H9 (cell line): ENCODE results near the gene SDE2. TPM values are rescaled to one million over a fixed set of nuclear protein-coding genes. Genes with fewer than 3 reads are reported as not detected.

ENCODE experiments used
- DNase-seq: peaks from one replicate; pipeline ENCODE4 v3.0.0-alpha.2; 2017
- H2AFZ ChIP-seq: one replicate; pipeline ENCODE4 v1.6.1; 2013; ENCODE audit warnings: mild to moderate bottlenecking, low read length, control low read depth, moderate library complexity
- H2AK5ac ChIP-seq: 2 replicates; pipeline ENCODE4 v1.6.1; 2013; ENCODE audit warnings: low read length, control low read depth, mixed read lengths; ENCODE audit not compliant: insufficient read length
- H2BK120ac ChIP-seq: one replicate; pipeline ENCODE4 v1.6.1; 2013; ENCODE audit warnings: low read depth, mild to moderate bottlenecking, low read length, control low read depth, inconsistent platforms; ENCODE audit not compliant: poor library complexity, severe bottlenecking
- H2BK12ac ChIP-seq: 2 replicates; pipeline ENCODE4 v1.6.1; 2013; ENCODE audit warnings: low read length, control low read depth, mixed read lengths, low read depth; ENCODE audit not compliant: insufficient read length
- H2BK15ac ChIP-seq: 2 replicates; pipeline ENCODE4 v1.6.1; 2013; ENCODE audit warnings: low read depth, low read length, control low read depth
- H2BK20ac ChIP-seq: one replicate; pipeline ENCODE4 v1.6.1; 2013; ENCODE audit warnings: low read depth, mild to moderate bottlenecking, low read length, control low read depth, inconsistent platforms; ENCODE audit not compliant: poor library complexity, severe bottlenecking
- H2BK5ac ChIP-seq: 2 replicates; pipeline ENCODE4 v1.6.1; 2013; ENCODE audit warnings: low read length, control low read depth, mixed read lengths; ENCODE audit not compliant: insufficient read length
- H3K14ac ChIP-seq: 2 replicates; pipeline ENCODE4 v1.6.1; 2013; ENCODE audit warnings: low read length, control low read depth; ENCODE audit not compliant: insufficient read depth
- H3K18ac ChIP-seq: 2 replicates; pipeline ENCODE4 v1.6.1; 2013; ENCODE audit warnings: low read depth, mild to moderate bottlenecking, mixed read lengths, low read length, control low read depth; ENCODE audit not compliant: insufficient read length
- H3K23ac ChIP-seq: 2 replicates; pipeline ENCODE4 v1.6.1; 2013; ENCODE audit warnings: low read length, control low read depth, mixed read lengths, low read depth; ENCODE audit not compliant: insufficient read length
- H3K23me2 ChIP-seq: 2 replicates; pipeline ENCODE4 v1.6.1; 2013; ENCODE audit warnings: low read depth, mild to moderate bottlenecking, mixed read lengths, low read length, control low read depth; ENCODE audit not compliant: insufficient read length, poor library complexity, severe bottlenecking
- H3K27ac ChIP-seq: 2 replicates; pipeline ENCODE4 v1.5.1; 2013; ENCODE audit warnings: low read length, control low read depth, mixed read lengths, low read depth; ENCODE audit not compliant: insufficient read length
- H3K27me3 ChIP-seq: 2 replicates; pipeline ENCODE4 v1.6.1; 2013; ENCODE audit warnings: low read length, control low read depth, inconsistent platforms; ENCODE audit not compliant: insufficient read depth
- H3K4ac ChIP-seq: 2 replicates; pipeline ENCODE4 v1.6.1; 2013; ENCODE audit warnings: low read depth, mild to moderate bottlenecking, control low read depth, inconsistent platforms, low read length, moderate library complexity
- H3K4me1 ChIP-seq: 2 replicates; pipeline ENCODE4 v1.6.1; 2013; ENCODE audit warnings: low read length, control low read depth, inconsistent platforms; ENCODE audit not compliant: insufficient read depth
- H3K4me2 ChIP-seq: 2 replicates; pipeline ENCODE4 v1.6.1; 2013; ENCODE audit warnings: low read length, control low read depth, mixed read lengths; ENCODE audit not compliant: insufficient read length, insufficient read depth
- H3K56ac ChIP-seq: 2 replicates; pipeline ENCODE4 v1.6.1; 2013; ENCODE audit warnings: low read depth, mild to moderate bottlenecking, mixed read lengths, low read length, control low read depth; ENCODE audit not compliant: insufficient read length
- H3K79me1 ChIP-seq: 2 replicates; pipeline ENCODE4 v1.6.1; 2013; ENCODE audit warnings: low read depth, mild to moderate bottlenecking, moderate library complexity, low read length, control low read depth, inconsistent platforms; ENCODE audit not compliant: insufficient read depth, poor library complexity, severe bottlenecking
- H3K79me2 ChIP-seq: 2 replicates; pipeline ENCODE4 v1.6.1; 2013; ENCODE audit warnings: low read length, control low read depth, inconsistent platforms; ENCODE audit not compliant: insufficient read depth
- H3K9ac ChIP-seq: 2 replicates; pipeline ENCODE4 v1.6.1; 2013; ENCODE audit warnings: low read length, control low read depth, mixed read lengths; ENCODE audit not compliant: insufficient read length; ENCODE audit errors: extremely low read depth
- H3K9me3 ChIP-seq: one replicate; pipeline ENCODE4 v1.6.1; 2013; ENCODE audit warnings: low read depth, low read length, inconsistent platforms; ENCODE audit not compliant: control insufficient read depth
- H3T11ph ChIP-seq: one replicate; pipeline ENCODE4 v1.6.1; 2013; ENCODE audit warnings: mild to moderate bottlenecking, low read length, control low read depth, inconsistent platforms
- H4K20me1 ChIP-seq: one replicate; pipeline ENCODE4 v1.6.1; 2013; ENCODE audit not compliant: control insufficient read depth, insufficient read length, insufficient read depth
- H4K5ac ChIP-seq: 2 replicates; pipeline ENCODE4 v1.6.1; 2013; ENCODE audit warnings: low read depth, mild to moderate bottlenecking, mixed read lengths, low read length, control low read depth; ENCODE audit not compliant: insufficient read length
- H4K8ac ChIP-seq: replicated peaks from 2 replicates; pipeline ENCODE4 v1.6.1; 2013; ENCODE audit warnings: low read length, control low read depth, mixed read lengths, low read depth; ENCODE audit not compliant: insufficient read length
- H4K91ac ChIP-seq: 2 replicates; pipeline ENCODE4 v1.6.1; 2013; ENCODE audit warnings: low read depth, mild to moderate bottlenecking, moderate library complexity, mixed read lengths, low read length, control low read depth; ENCODE audit not compliant: insufficient read length
- H3K27ac Mint-ChIP-seq, 3 experiments: 2 replicates in 2 of 3; 3 replicates in 1 of 3; pipeline ENCODE4 v1.8.0; 2020 to 2021; ENCODE audit warnings: mixed read lengths in 3 of 3, mild to moderate bottlenecking in 1 of 3, moderate library complexity in 1 of 3
- H3K27me3 Mint-ChIP-seq: 2 replicates; pipeline ENCODE4 v1.8.0; 2021; ENCODE audit warnings: low read depth, mild to moderate bottlenecking, moderate library complexity, mixed read lengths
- H3K36me3 Mint-ChIP-seq, 3 experiments: 2 replicates in 2 of 3; 3 replicates in 1 of 3; pipeline ENCODE4 v1.8.0; 2020 to 2021; ENCODE audit warnings: low read depth in 3 of 3, mixed read lengths in 3 of 3; ENCODE audit not compliant: insufficient read depth in 1 of 3
- H3K4me1 Mint-ChIP-seq, 2 experiments: 2 replicates each; pipeline ENCODE4 v1.8.0; 2020; ENCODE audit warnings: mixed read lengths in 2 of 2
- H3K4me3 Mint-ChIP-seq, 2 experiments: 2 replicates in 1 of 2; 3 replicates in 1 of 2; pipeline ENCODE4 v1.8.0; 2020 to 2021; ENCODE audit warnings: mild to moderate bottlenecking in 2 of 2, mixed read lengths in 2 of 2, moderate library complexity in 1 of 2
- H3K9me3 Mint-ChIP-seq, 2 experiments: 2 replicates in 1 of 2; 3 replicates in 1 of 2; pipeline ENCODE4 v1.8.0; 2020; ENCODE audit warnings: mild to moderate bottlenecking in 2 of 2, mixed read lengths in 2 of 2, moderate library complexity in 1 of 2
- CTCF ChIP-seq: fragments of 200-600 bp; sonication (generic); conservative IDR thresholded peaks from 3 replicates; pipeline ENCODE4 v1.8.0; 2021; ENCODE audit warnings: antibody characterized with exemption, mild to moderate bottlenecking
- total RNA-seq: library from RNA; stranded (reverse); gene quantifications from 2 replicates; pipeline ENCODE4 v1.2.1, GENCODE V29; 2021

Gene SDE2
- total RNA-seq, 1 experiment from 2014 or later, result 20.5 TPM

- DNase-seq, result no peak
- no peak overlapping the region for H3K9ac ChIP-seq
- Mint-ChIP-seq H3K4me1 (peaks cover 13 to 17% of the 10 kb centered on the region in 2 experiments), H3K4me3 (no peak overlapping the region), H3K36me3 (no peaks in the 10 kb centered on the region), H3K27me3 (no peaks in the 10 kb centered on the region), H3K9me3 (no peaks in the 10 kb centered on the region), H3K27ac (no peak overlapping the region)
- no peak overlapping the region for H3K18ac ChIP-seq
- H4K8ac ChIP-seq, result no peak overlapping the region
- H3K4me2 ChIP-seq, result no peak overlapping the region
- no peak overlapping the region for H2BK20ac ChIP-seq
- H2BK5ac ChIP-seq, result no peak overlapping the region
- no peaks in the 10 kb centered on the region for H4K20me1 ChIP-seq
- peaks cover 7% of the 10 kb centered on the region; the same call in 1 of the 2 replicates for H3K4me1 ChIP-seq
- no peak overlapping the region for H3T11ph ChIP-seq
- H3K23me2 ChIP-seq, result no peaks in the 10 kb centered on the region
- H2BK15ac ChIP-seq, result no peak overlapping the region
- H2AFZ ChIP-seq, result no peak overlapping the region
- no peak overlapping the region for H2BK12ac ChIP-seq
- H3K79me2 ChIP-seq, result no peaks in the 10 kb centered on the region
- H2AK5ac ChIP-seq, result no peak overlapping the region
- H2BK120ac ChIP-seq, result no peak overlapping the region
- no peak overlapping the region for H3K4ac ChIP-seq
- no peak overlapping the region for H3K27ac ChIP-seq
- H3K79me1 ChIP-seq, result no peaks in the 10 kb centered on the region
- H3K27me3 ChIP-seq, result no peaks in the 10 kb centered on the region
- no peak overlapping the region for H4K5ac ChIP-seq
- H3K14ac ChIP-seq, result no peak overlapping the region
- no peaks in the 10 kb centered on the region for H3K9me3 ChIP-seq
- no peak overlapping the region for H4K91ac ChIP-seq
- no peak overlapping the region for H3K23ac ChIP-seq
- no peak overlapping the region for H3K56ac ChIP-seq
- TF ChIP-seq CTCF, result no peak
Observed at GRCh38 chr1:226006686-226007085, 7.5 kb upstream of the SDE2 start.
